ENCODE results near the gene CIAPIN1.

The CIAPIN1 gene

GRCh38 chr16:57426356-57426755 lies 20.8 kb downstream of the CIAPIN1 start:
- Histone ChIP-seq H3K4me1 (ENCODE audit: low read length) (no peaks in the 10 kb centered on the region), H3K27me3 (replicated peaks; ENCODE audit: insufficient read depth, low read length) (no peaks in the 10 kb centered on the region), H4K20me1 (ENCODE audit: insufficient read depth, low read length) (no peaks in the 10 kb centered on the region), H3F3A (ENCODE audit: insufficient read depth, low read length) (no peaks in the 10 kb centered on the region), H2AFZ (ENCODE audit: low read length) (no peak overlapping the region), H3K9ac (ENCODE audit: low read length) (no peak overlapping the region), H3K27ac (ENCODE audit: low read length) (no peak overlapping the region), H3K4me3 (ENCODE audit: low read length) (no peak overlapping the region), H3K36me3 (replicated peaks; ENCODE audit: insufficient read depth, low read length) (peaks cover 9% of the 10 kb centered on the region; the same call in 1 of the 2 replicates), H3K9me2 (replicated peaks; ENCODE audit: insufficient read depth, low read length) (no peaks in the 10 kb centered on the region), H3K9me3 (replicated peaks; ENCODE audit: insufficient read depth, low read length) (no peaks in the 10 kb centered on the region), H3K79me2 (ENCODE audit: low read length) (no peaks in the 10 kb centered on the region), H3K4me2 (ENCODE audit: low read depth, low read length) (no peak overlapping the region)
- no peak for TF ChIP-seq CTCF (IDR thresholded peaks at IDR 0.05; ENCODE audit: low read length)
- no peak for TF ChIP-seq EZH2 (optimal IDR thresholded peaks at IDR 0.05; ENCODE audit: low read depth, low read length)
- DNase-seq: no peak

- Histone ChIP-seq H3F3A (ENCODE audit: insufficient read depth, low read length) (no peaks in the 10 kb centered on the region), H3K79me2 (ENCODE audit: low read length) (no peaks in the 10 kb centered on the region), H3K36me3 (replicated peaks; ENCODE audit: insufficient read depth, low read length) (no peaks in the 10 kb centered on the region), H3K4me3 (ENCODE audit: low read length) (no peak overlapping the region), H3K27me3 (replicated peaks; ENCODE audit: insufficient read depth, low read length) (no peaks in the 10 kb centered on the region), H3K9me2 (replicated peaks; ENCODE audit: insufficient read depth, low read length) (no peaks in the 10 kb centered on the region), H4K20me1 (ENCODE audit: insufficient read depth, low read length) (no peaks in the 10 kb centered on the region), H3K9me3 (replicated peaks; ENCODE audit: insufficient read depth, low read length) (no peaks in the 10 kb centered on the region), H3K4me1 (ENCODE audit: low read length) (no peaks in the 10 kb centered on the region), H3K4me2 (ENCODE audit: low read depth, low read length) (no peak overlapping the region), H3K9ac (ENCODE audit: low read length) (no peak overlapping the region), H3K27ac (ENCODE audit: low read length) (no peak overlapping the region), H2AFZ (ENCODE audit: low read length) (no peak overlapping the region)
- no peak for TF ChIP-seq CTCF (IDR thresholded peaks at IDR 0.05; ENCODE audit: low read length)
- TF ChIP-seq EZH2 (optimal IDR thresholded peaks at IDR 0.05; ENCODE audit: low read depth, low read length): no peak
- no peak for TF ChIP-seq EZH2phosphoT487 (IDR thresholded peaks at IDR 0.05; ENCODE audit: low read length)
- no peak for DNase-seq
These were observed 22.6 kb downstream of the CIAPIN1 start for GRCh38 chr16:57424583-57424982.

- Histone ChIP-seq H4K20me1 (ENCODE audit: insufficient read depth, low read length) (no peaks in the 10 kb centered on the region), H3K9me3 (replicated peaks; ENCODE audit: insufficient read depth, low read length) (no peaks in the 10 kb centered on the region), H3K9ac (ENCODE audit: low read length) (no peak overlapping the region), H3K4me1 (ENCODE audit: low read length) (no peaks in the 10 kb centered on the region), H3K9me2 (replicated peaks; ENCODE audit: insufficient read depth, low read length) (no peaks in the 10 kb centered on the region), H2AFZ (ENCODE audit: low read length) (no peak overlapping the region), H3K79me2 (ENCODE audit: low read length) (no peaks in the 10 kb centered on the region), H3K27ac (ENCODE audit: low read length) (no peak overlapping the region), H3K4me3 (ENCODE audit: low read length) (no peak overlapping the region), H3F3A (ENCODE audit: insufficient read depth, low read length) (no peaks in the 10 kb centered on the region), H3K36me3 (replicated peaks; ENCODE audit: insufficient read depth, low read length) (no peaks in the 10 kb centered on the region), H3K4me2 (ENCODE audit: low read depth, low read length) (no peak overlapping the region), H3K27me3 (replicated peaks; ENCODE audit: insufficient read depth, low read length) (no peaks in the 10 kb centered on the region)
- no peak for DNase-seq
- TF ChIP-seq EZH2phosphoT487 (IDR thresholded peaks at IDR 0.05; ENCODE audit: low read length) (no peak), EZH2 (optimal IDR thresholded peaks at IDR 0.05; ENCODE audit: low read depth, low read length) (no peak), CTCF (IDR thresholded peaks at IDR 0.05; ENCODE audit: low read length) (no peak)
These were observed 24.0 kb downstream of the CIAPIN1 start for GRCh38 chr16:57423152-57423551.

Measured in MM.1S (cell line).